Measurements from ENCODE around the gene FCN1. TPM values are rescaled to one million over a fixed set of nuclear protein-coding genes. Genes with fewer than 3 reads are reported as not detected.

The FCN1 gene
- total RNA-seq, 4 donors from 2014 or later = 0.16 to 0.42 (median 0.34) TPM

DNA sequence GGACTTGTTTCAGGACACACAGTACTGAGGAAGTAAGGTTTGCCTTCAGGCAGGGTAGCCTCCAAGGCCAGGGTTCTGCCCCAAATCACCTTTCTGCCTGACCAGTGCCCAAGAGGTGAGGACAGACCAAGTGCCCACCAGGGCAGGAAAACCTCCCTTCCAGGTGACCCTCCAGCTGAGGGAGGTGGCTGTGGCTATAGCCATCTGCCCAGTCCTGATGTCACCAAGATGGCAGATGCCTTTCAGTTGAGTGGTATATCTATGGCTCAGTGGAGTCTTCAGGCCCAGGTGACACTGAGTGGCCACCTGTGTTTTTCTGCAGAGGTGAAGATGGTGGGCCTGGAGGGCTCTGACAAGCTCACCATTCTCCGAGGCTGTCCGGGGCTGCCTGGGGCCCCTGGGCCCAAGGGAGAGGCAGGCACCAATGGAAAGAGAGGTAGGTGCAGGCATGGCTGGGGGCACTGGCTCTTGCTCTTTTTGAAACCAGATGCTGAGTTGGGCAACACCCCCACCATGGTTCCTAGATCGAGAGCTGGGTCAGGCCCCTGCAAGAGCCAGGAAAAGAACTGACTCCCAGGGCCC, 35.4 kb downstream of the FCN1 start:
- 75% methylated on average over 2 of the region's 3 CpGs for WGBS
- DNase-seq (ENCODE audit: low spot score in 2 of 2) = no peak
- peaks cover 9% of the 10 kb centered on the region for H3K27me3 ChIP-seq

DNA sequence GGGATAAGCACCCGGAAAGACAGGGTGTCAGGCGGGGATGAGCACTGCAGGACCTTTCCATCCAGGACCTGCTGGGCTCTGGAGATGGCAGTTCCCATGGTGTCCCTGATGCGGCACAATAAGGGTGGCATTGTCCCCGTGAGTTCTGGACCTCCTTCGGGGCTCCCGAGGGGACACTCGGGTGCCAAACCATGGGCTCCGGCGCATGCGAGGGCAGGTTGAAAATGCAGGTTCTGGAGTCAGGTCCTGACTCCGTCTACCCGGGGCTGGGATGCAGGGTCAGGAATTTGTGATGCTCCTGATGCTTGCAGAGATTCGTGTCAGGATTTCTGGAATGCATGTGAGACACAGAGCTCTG, 36.4 kb downstream of the FCN1 start:
- no peaks in the 10 kb centered on the region for H3K36me3 ChIP-seq
- H3K27me3 ChIP-seq = peaks cover 9% of the 10 kb centered on the region
- no peaks in the 10 kb centered on the region for H3K9me3 ChIP-seq
- no peaks in the 10 kb centered on the region for H3K4me1 ChIP-seq
- TF ChIP-seq, protein P1, sequence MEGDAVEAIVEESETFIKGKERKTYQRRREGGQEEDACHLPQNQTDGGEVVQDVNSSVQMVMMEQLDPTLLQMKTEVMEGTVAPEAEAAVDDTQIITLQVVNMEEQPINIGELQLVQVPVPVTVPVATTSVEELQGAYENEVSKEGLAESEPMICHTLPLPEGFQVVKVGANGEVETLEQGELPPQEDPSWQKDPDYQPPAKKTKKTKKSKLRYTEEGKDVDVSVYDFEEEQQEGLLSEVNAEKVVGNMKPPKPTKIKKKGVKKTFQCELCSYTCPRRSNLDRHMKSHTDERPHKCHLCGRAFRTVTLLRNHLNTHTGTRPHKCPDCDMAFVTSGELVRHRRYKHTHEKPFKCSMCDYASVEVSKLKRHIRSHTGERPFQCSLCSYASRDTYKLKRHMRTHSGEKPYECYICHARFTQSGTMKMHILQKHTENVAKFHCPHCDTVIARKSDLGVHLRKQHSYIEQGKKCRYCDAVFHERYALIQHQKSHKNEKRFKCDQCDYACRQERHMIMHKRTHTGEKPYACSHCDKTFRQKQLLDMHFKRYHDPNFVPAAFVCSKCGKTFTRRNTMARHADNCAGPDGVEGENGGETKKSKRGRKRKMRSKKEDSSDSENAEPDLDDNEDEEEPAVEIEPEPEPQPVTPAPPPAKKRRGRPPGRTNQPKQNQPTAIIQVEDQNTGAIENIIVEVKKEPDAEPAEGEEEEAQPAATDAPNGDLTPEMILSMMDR (IDR thresholded peaks at IDR 0.05) = no peak
- 76% methylated on average over 5 of the region's 13 CpGs for WGBS
- no peak overlapping the region for H3K27ac ChIP-seq
- H3K4me3 ChIP-seq = no peak overlapping the region
- DNase-seq (ENCODE audit: low spot score in 2 of 2) = peak in 1 of 2 donors; percentile 61

More for the DNA sequence above, 35.4 kb downstream of the FCN1 start:
- TF ChIP-seq POLR2A (IDR thresholded peaks at IDR 0.05) (no peak), EP300 (IDR thresholded peaks at IDR 0.05) (no peak), POLR2AphosphoS5 (IDR thresholded peaks at IDR 0.05) (no peak)
- TF ChIP-seq, protein P1 (IDR thresholded peaks at IDR 0.05) = no peak
- no peaks in the 10 kb centered on the region for H3K4me1 ChIP-seq
- no peaks in the 10 kb centered on the region for H3K36me3 ChIP-seq
- H3K9me3 ChIP-seq = no peaks in the 10 kb centered on the region
- no peak overlapping the region for H3K4me3 ChIP-seq
- no peak overlapping the region for H3K27ac ChIP-seq

DNA sequence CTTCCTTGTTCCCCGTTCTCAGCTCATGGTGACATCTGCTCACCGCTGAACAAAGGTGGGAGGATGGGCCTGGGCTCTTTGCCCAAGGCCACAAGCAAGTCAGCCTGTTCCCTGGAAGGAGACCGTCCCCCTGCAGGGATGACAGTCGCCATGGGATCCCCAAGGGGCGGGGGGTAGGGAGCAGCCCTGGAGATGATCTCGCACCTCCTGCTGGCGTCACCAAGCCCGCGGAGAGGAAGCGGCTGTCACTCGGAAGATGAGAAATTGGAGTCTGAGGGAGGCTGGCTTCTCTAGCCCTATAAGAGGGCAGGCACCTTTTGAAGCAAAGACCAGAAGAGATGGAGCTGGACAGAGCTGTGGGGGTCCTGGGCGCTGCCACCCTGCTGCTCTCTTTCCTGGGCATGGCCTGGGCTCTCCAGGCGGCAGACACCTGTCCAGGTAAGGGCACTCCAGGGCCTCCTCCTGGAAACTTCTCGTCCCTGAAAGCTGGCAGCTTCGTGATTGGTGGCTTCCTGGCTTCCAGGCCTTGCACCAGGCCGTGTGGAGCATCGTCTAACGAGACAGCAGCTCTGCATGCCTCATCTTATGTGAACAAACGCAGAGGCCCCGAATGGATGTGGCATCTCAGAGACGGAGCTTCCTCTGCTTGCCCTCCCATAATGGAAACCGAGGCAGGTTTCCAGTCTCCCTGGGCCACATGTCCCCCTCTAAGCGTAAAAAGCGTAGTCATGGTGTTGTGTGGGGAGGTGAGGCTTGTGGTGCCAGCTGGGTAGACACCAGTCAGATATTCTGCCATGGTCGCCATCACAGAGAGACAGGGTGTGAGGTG, 37.0 kb downstream of the FCN1 start, which contains the start of gene FCN2:
Gene FCN2 (plus strand): TSS at position 327 of the 829 bp plus-strand sequence. CDS start 12 bp downstream, at position 339.
- Histone ChIP-seq H3K27me3 (peaks cover 9% of the 10 kb centered on the region), H3K4me3 (no peak within 1 kb of the TSS), H3K27ac (no peak within 1 kb of the TSS), H3K9me3 (no peaks in the 10 kb centered on the region), H3K36me3 (no peaks in the 10 kb centered on the region), H3K4me1 (no peaks in the 10 kb centered on the region)
- DNase-seq (ENCODE audit: low spot score in 2 of 2) = peak in 1 of 2 donors; percentile 65
- 83% methylated on average over 16 of the region's 25 CpGs for WGBS
- TF ChIP-seq POLR2AphosphoS5 (IDR thresholded peaks at IDR 0.05) = no peak
- TF ChIP-seq, protein P1 (IDR thresholded peaks at IDR 0.05) = no peak

DNA sequence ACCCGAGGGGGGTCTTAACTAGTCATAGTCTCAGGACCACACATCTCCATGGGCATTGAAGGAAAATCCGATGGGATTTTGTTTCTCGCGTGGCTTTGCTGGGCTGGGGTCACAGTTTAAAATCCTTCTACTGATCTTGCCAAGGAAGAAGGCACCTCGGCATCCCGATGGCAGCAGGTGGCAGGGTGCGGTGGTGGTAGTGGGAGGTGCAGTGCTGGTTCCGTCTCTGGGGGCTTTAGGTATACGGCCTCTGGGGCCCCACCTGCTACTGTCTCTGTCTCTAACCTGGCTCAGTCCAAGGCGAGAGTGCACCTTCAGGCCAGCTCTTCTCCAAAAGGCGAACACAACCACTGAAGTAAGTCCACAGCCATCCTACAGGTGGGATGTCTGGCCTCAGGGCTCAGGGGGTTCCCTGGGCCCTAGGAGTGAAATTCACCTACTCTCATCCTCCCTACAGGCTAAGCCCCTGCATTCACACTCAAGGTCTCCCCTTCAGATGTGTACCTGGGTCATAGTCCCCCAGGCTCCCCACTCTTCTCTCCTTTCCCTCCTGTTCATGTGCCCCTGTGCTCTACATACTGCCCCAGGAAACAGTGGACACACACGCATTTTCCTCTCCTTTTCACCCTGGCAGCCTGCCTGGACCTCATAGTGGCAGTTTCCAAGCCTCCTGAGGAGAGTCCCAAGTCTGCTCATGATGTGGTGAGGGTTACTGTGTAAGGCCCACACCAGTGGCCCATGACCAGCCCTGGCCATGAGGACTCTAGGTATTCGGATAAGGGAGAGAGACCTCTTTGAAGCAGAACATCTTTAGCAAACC, 37.8 kb downstream of the FCN1 start:
- peak; percentile 35 to 56 for DNase-seq (ENCODE audit: low spot score in 2 of 2)
- no peak for TF ChIP-seq POLR2AphosphoS5 (IDR thresholded peaks at IDR 0.05)
- TF ChIP-seq, protein P1 (IDR thresholded peaks at IDR 0.05) = no peak
- TF ChIP-seq EP300 (IDR thresholded peaks at IDR 0.05) = no peak
- no peak for TF ChIP-seq POLR2A (IDR thresholded peaks at IDR 0.05)
- no peak overlapping the region for H3K27ac ChIP-seq

DNA sequence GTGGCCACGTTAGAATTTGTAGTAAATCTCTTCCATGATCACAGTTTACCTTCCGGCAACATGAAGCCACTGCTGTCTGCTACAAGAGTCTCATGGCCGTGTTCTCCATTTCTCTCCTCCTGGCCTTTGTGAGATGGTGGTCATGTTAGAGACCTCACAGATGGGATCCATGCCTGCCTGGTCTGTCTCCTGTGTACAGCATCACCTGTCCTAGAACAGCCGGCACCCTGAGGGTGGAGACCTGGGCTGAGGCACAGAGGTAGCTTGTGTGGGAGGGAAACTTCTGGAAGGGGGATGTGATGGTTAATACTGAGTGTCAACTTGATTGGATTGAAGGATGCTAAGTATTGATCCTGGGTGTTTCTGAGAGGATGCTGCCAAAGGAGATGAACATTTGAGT, 40.2 kb downstream of the FCN1 start:
- H3K36me3 ChIP-seq = no peaks in the 10 kb centered on the region
- WGBS = 93% methylated on average over 4 of the region's 4 CpGs
- TF ChIP-seq, protein P1 (IDR thresholded peaks at IDR 0.05) = no peak
- TF ChIP-seq EP300 (IDR thresholded peaks at IDR 0.05) = no peak
- TF ChIP-seq POLR2AphosphoS5 (IDR thresholded peaks at IDR 0.05) = no peak
- no peak for TF ChIP-seq POLR2A (IDR thresholded peaks at IDR 0.05)
- peaks cover 12% of the 10 kb centered on the region for H3K27me3 ChIP-seq
- peak in 1 of 2 donors; percentile 43 for DNase-seq (ENCODE audit: low spot score in 2 of 2)
- H3K4me3 ChIP-seq = no peak overlapping the region
- H3K27ac ChIP-seq = no peak overlapping the region
- H3K9me3 ChIP-seq = no peaks in the 10 kb centered on the region
- no peaks in the 10 kb centered on the region for H3K4me1 ChIP-seq

More for the DNA sequence above, 37.8 kb downstream of the FCN1 start:
- no peaks in the 10 kb centered on the region for H3K4me1 ChIP-seq
- H3K27me3 ChIP-seq = peaks cover 9% of the 10 kb centered on the region
- no peak overlapping the region for H3K4me3 ChIP-seq
- H3K9me3 ChIP-seq = no peaks in the 10 kb centered on the region
- WGBS = 89% methylated on average over 12 of the region's 13 CpGs
- no peaks in the 10 kb centered on the region for H3K36me3 ChIP-seq
